ENCODE results near the gene EML6.
"Not testable (repeated sequence)": the region's sequence is repeated elsewhere in the genome, so short reads cannot be mapped to it uniquely, and the experiment has no call there.

EML6 gene

GRCh38 chr2:54855434-54855833 lies 132.0 kb downstream of the EML6 start:
- DNase-seq = no peak

- DNase-seq = no peak
Observed at GRCh38 chr2:54858021-54858681, 134.7 kb downstream of the EML6 start.

- DNase-seq = no peak
Observed at GRCh38 chr2:54859416-54859815, 136.0 kb downstream of the EML6 start.

- DNase-seq = no peak
Observed at GRCh38 chr2:54859997-54860701, 136.7 kb downstream of the EML6 start.

- DNase-seq = no peak
Observed at GRCh38 chr2:54862229-54862628, 138.8 kb downstream of the EML6 start.

DNA sequence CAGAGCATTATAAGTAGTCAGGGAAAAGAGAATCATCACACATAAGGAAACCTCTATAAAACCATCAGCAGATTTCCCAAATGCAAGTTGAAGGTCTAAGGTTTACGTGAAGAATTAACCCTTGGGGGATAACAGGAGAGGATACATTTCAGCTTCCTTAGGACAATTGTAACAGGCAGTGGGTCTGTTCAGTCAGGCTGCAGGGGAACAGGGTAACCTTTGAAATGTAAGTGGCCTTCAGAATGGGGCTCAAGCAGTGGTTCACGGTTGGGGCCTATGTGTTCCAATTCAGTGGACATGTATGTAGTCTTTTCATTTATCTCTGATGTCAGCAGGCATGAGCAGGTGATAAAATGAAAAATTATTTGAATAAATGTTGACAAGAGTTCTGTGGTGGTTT lies 139.3 kb downstream of the EML6 start:
- DNase-seq = no peak

- DNase-seq = no peak
Observed at GRCh38 chr2:54863660-54864059, 140.2 kb downstream of the EML6 start.

DNA sequence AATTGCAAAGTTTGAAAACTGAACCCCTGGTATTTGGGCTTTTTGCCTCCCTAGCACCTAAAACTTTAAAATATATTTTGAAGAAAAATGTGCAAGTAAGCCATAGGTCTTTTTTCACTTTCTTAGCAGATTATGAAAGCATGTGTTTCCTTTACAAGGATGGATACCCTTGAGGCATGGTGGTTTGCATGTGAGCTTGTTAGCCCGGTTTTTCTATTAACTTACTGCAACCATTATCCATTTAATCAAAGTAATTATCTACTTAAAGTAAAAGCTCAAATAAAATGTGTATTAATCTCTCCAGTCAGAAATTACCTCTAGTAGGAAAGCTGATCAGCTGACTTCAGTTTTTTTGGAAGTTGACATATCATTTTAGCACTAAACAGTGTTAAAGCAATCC lies 140.6 kb downstream of the EML6 start:
- DNase-seq = no peak

- DNase-seq = no peak
Observed at GRCh38 chr2:54864727-54865126, 141.3 kb downstream of the EML6 start.

DNA sequence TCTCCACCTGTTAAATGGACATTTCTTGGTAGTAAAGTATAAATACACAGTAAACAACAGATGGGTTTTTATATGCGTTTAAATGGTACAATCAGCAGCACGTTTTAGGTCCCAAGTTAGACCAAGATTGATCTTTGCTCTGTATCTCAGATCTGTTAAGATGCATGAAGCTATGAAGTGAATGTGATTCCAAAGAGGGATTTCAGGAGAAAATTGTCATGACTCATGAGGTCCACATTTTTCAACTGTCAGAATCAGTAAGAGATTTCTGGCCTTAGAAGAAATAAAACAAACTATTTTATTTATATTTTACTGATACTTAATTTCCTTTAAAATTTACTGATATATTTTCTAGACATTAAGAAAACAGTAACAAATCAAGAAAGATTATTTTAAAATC lies 142.7 kb downstream of the EML6 start:
- DNase-seq = no peak

DNA sequence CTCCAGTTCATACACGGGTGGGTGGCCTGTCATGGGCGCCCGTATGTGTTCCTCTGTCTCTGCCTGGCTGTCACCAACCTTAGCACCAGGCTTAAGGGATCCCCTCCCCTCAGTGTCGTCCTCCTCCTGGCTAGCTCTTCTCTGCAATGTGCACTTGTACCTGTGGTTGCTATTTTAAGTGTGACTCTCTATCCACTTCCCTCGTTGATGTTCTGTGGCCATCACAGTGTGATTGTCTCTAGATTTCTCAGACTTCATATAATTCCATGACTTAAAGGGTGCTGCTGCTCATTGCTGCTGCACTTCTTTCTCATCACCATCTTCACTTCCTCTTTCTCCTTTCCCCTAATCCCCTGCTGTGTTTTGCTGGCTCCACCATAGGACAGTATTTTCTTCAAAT lies 143.4 kb downstream of the EML6 start:
- DNase-seq = no peak

GRCh38 chr2:54867457-54867856 lies 144.0 kb downstream of the EML6 start:
- no peak for DNase-seq

DNA sequence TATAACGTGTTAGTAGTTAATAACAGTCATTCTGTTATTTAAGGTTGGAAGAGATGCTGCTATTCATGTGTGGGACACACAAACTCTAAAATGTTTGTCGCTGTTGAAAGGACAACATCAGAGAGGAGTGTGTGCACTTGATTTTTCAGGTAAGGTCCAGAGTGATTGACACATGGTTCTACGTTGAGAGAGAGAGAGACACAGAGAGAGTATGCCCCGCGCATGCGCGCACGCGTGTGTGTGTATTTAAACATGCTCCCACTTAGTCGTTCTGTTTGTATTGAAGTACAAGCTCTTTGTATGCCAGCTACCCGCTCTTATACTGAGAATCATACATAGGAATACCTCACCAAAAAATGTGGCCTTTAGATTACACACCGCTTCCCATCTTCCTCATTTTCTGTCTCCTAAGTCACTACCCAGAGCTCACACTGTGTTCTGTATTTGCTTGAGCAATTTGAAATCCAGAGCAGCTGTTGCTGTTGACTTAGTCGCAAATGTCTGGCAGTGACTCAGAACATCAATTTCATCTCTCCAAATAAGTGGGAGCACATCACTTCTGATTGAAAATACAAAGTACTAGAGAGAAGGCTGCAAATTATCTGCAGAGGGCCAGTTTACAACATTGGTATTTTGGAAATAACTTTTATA lies 148.1 kb downstream of the EML6 start:
- DNase-seq = peak; percentile 84

DNA sequence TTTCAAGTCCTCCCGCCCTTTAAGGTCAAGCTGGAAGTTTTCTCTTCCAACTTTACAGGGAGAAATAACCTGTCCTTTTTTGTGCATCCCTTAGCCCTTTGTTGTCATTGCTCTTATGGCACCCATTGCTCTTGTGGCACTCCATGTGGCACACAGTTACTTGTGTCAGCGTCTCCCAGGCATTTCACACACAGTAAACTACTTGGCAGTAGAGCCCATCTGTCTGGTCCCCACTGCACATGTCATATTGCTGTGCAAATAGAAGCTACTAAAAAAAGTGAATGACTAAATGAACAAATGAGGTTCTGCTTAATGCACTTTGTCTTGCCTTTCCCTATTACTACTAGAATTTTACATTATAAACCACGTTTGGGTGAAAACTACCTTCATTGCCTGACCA lies 149.3 kb downstream of the EML6 start:
- DNase-seq = no peak

- not testable (repeated sequence) for DNase-seq
Observed at GRCh38 chr2:54873236-54873635, 149.8 kb downstream of the EML6 start.

GRCh38 chr2:54876764-54877163 lies 153.3 kb downstream of the EML6 start:
- DNase-seq = no peak

- no peak for DNase-seq
Observed at GRCh38 chr2:54878182-54878581, 154.7 kb downstream of the EML6 start.

DNA sequence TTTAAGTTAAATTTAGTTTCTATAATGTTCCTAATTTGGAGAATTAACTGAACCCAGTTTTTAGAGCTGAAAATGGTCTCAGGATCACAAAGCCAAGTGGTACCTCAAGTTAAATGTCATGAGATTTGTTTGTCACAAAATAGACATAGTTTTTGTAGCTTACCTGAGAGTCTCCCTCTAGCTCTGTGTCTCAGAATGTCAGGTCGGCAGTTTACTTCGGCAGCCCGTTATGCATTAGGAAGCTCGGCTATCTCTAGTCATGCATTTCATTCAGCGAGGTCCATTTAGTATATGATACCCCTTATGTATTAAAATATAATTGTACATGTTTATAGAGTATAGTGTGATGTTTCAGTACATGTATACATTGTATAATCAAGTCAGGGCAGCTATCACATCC lies 155.6 kb downstream of the EML6 start:
- DNase-seq = no peak

GRCh38 chr2:54879598-54880332 lies 156.3 kb downstream of the EML6 start:
- no peak for DNase-seq

GRCh38 chr2:54880428-54880827 lies 157.0 kb downstream of the EML6 start:
- no peak for DNase-seq

DNA sequence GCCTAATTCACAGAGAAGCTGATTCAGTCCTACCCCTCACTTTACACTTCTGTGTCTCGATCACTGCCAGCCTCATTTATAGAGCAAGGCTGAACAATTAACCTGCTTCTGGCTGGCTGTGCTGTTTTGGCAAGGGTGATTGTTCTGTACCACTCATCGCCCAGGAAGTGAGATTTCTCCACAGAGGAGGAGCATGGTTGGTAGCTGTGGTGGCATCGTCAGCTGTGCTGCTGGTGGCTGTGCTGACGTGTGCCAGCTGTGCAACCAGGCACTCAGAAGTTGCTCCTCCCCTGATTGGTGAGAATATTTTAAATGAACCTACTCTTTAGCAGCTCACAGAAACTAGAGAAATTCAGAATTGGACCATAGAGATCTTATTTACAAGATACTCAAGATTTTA lies 158.3 kb downstream of the EML6 start:
- DNase-seq = no peak

- no peak for DNase-seq
Observed at GRCh38 chr2:54885891-54886290, 162.4 kb downstream of the EML6 start.

GRCh38 chr2:54887850-54888545 lies 164.5 kb downstream of the EML6 start:
- DNase-seq = no peak

Data from NCI-H1092 (cell line).